ENCODE measurements around the gene OR1J1. TPM values are rescaled to one million over a fixed set of nuclear protein-coding genes. Genes with fewer than 3 reads are reported as not detected.

The OR1J1 gene
- total and polyA plus RNA-seq, 2 donors from 2014 or later: not detected

DNA sequence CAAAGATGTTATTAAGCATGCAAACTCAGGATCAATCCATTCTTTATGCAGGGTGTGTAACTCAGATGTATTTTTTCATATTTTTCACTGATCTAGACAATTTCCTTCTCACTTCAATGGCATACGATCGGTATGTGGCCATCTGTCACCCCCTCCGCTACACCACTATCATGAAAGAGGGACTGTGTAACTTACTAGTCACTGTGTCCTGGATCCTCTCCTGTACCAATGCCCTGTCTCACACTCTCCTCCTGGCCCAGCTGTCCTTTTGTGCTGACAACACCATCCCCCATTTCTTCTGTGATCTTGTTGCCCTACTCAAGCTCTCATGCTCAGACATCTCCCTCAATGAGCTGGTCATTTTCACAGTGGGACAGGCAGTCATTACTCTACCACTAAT lies 41.6 kb upstream of the OR1J1 start:
- Histone ChIP-seq H3K27ac (ENCODE audit: low read depth in 2 of 2, low read length in 2 of 2) (no peak overlapping the region), H3K27me3 (ENCODE audit: control insufficient read depth, insufficient read depth, low read length) (no peaks in the 10 kb centered on the region), H3K36me3 (ENCODE audit: control insufficient read depth in 2 of 3, insufficient read depth in 3 of 3, low read length in 3 of 3) (no peaks in the 10 kb centered on the region), H3K4me1 (ENCODE audit: control insufficient read depth in 2 of 3, insufficient read depth in 2 of 3, low read depth in 1 of 3, low read length in 3 of 3) (no peaks in the 10 kb centered on the region), H3K9me3 (ENCODE audit: control insufficient read depth in 2 of 3, insufficient read depth in 1 of 3, low read length in 3 of 3) (no peaks in the 10 kb centered on the region), H3K9ac (ENCODE audit: low read length in 3 of 3) (no peak overlapping the region), H3K4me3 (ENCODE audit: low read length in 3 of 3) (no peak overlapping the region)
- DNase-seq: no peak
- TF ChIP-seq, protein P1, sequence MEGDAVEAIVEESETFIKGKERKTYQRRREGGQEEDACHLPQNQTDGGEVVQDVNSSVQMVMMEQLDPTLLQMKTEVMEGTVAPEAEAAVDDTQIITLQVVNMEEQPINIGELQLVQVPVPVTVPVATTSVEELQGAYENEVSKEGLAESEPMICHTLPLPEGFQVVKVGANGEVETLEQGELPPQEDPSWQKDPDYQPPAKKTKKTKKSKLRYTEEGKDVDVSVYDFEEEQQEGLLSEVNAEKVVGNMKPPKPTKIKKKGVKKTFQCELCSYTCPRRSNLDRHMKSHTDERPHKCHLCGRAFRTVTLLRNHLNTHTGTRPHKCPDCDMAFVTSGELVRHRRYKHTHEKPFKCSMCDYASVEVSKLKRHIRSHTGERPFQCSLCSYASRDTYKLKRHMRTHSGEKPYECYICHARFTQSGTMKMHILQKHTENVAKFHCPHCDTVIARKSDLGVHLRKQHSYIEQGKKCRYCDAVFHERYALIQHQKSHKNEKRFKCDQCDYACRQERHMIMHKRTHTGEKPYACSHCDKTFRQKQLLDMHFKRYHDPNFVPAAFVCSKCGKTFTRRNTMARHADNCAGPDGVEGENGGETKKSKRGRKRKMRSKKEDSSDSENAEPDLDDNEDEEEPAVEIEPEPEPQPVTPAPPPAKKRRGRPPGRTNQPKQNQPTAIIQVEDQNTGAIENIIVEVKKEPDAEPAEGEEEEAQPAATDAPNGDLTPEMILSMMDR (IDR thresholded peaks at IDR 0.05; ENCODE audit: borderline replicate concordance, extremely low read depth, insufficient read depth): no peak
- no peak for FAIRE-seq
- intact Hi-C loops (cut with DNase I): no loop called here

DNA sequence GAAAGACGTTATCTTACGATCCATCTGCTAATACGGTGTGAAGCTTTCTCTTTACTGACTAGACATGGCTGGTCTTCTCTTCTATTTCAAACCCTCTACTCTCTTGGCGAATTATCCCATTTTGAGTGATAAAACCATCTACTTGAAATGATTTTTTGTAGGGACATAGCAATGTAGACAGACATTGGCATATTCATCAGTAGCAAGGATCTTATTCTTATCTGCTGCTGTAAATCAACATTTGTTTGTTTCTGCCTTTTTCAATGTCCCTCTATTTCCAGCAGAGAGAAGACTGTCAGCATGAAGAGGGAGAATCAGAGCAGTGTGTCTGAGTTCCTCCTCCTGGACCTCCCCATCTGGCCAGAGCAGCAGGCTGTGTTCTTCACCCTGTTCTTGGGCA lies 41.1 kb upstream of the OR1J1 start, which contains the start of gene OR1J4:
Gene OR1J4 (plus strand): TSS at position 301 of the 400 bp plus-strand sequence. CDS start 0 bp downstream, at position 301.
- Histone ChIP-seq H3K36me3 (ENCODE audit: control insufficient read depth in 2 of 3, insufficient read depth in 3 of 3, low read length in 3 of 3) (no peaks in the 10 kb centered on the region), H3K27me3 (ENCODE audit: control insufficient read depth, insufficient read depth, low read length) (no peaks in the 10 kb centered on the region), H3K4me3 (ENCODE audit: low read length in 3 of 3) (no peak within 1 kb of the TSS), H3K27ac (ENCODE audit: low read depth in 2 of 2, low read length in 2 of 2) (no peak within 1 kb of the TSS), H3K9ac (ENCODE audit: low read length in 3 of 3) (no peak within 1 kb of the TSS), H3K9me3 (ENCODE audit: control insufficient read depth in 2 of 3, insufficient read depth in 1 of 3, low read length in 3 of 3) (no peaks in the 10 kb centered on the region), H3K4me1 (ENCODE audit: control insufficient read depth in 2 of 3, insufficient read depth in 2 of 3, low read depth in 1 of 3, low read length in 3 of 3) (no peaks in the 10 kb centered on the region)
- intact Hi-C loops (cut with DNase I): no loop called here
- DNase-seq (no peak), FAIRE-seq (no peak)
- TF ChIP-seq, protein P1 (IDR thresholded peaks at IDR 0.05; ENCODE audit: borderline replicate concordance, extremely low read depth, insufficient read depth): no peak

DNA sequence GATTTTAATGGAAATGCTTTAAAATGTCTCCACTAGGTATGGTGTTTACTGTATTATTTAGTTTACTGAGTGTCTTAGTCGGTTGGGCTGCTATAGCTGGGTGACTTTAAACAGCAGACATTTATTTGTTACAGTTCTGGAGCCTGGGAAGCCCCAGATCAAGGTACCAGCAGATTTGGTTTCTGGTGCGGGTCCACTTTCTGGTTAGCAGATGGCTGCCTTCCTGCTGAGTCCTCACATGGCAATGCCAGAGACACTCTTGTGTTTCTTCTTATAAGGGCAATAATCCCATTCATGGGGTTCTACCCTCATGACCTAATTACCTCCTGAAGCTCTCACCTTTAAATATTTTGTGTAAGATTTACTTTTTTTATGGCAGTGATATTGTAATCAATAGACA lies 40.5 kb upstream of the OR1J1 start:
- no peaks in the 10 kb centered on the region for H3K9me3 ChIP-seq (ENCODE audit: control insufficient read depth in 2 of 3, insufficient read depth in 1 of 3, low read length in 3 of 3)
- H3K4me3 ChIP-seq (ENCODE audit: low read length in 3 of 3): no peak overlapping the region
- H3K27ac ChIP-seq (ENCODE audit: low read depth in 2 of 2, low read length in 2 of 2): no peak overlapping the region
- intact Hi-C loops (cut with DNase I): no loop called here
- H3K27me3 ChIP-seq (ENCODE audit: control insufficient read depth, insufficient read depth, low read length): no peaks in the 10 kb centered on the region
- no peaks in the 10 kb centered on the region for H3K36me3 ChIP-seq (ENCODE audit: control insufficient read depth in 2 of 3, insufficient read depth in 3 of 3, low read length in 3 of 3)
- FAIRE-seq (no peak), DNase-seq (no peak)
- H3K9ac ChIP-seq (ENCODE audit: low read length in 3 of 3): no peak overlapping the region
- H3K4me1 ChIP-seq (ENCODE audit: control insufficient read depth in 2 of 3, insufficient read depth in 2 of 3, low read depth in 1 of 3, low read length in 3 of 3): no peaks in the 10 kb centered on the region
- TF ChIP-seq, protein P1 (IDR thresholded peaks at IDR 0.05; ENCODE audit: borderline replicate concordance, extremely low read depth, insufficient read depth): no peak

GRCh38 chr9:122510502-122510901 lies 32.8 kb upstream of the OR1J1 start, which contains the start of gene OR1J2:
TSS of gene OR1J2 (plus strand) at chr9:122510802. CDS start at chr9:122510802, 0 bp downstream.
- Histone ChIP-seq H3K36me3 (ENCODE audit: control insufficient read depth in 2 of 3, insufficient read depth in 3 of 3, low read length in 3 of 3) (no peaks in the 10 kb centered on the region), H3K27me3 (ENCODE audit: control insufficient read depth, insufficient read depth, low read length) (no peaks in the 10 kb centered on the region), H3K4me1 (ENCODE audit: control insufficient read depth in 2 of 3, insufficient read depth in 2 of 3, low read depth in 1 of 3, low read length in 3 of 3) (no peaks in the 10 kb centered on the region), H3K4me3 (ENCODE audit: low read length in 3 of 3) (no peak within 1 kb of the TSS), H3K27ac (ENCODE audit: low read depth in 2 of 2, low read length in 2 of 2) (no peak within 1 kb of the TSS), H3K9me3 (ENCODE audit: control insufficient read depth in 2 of 3, insufficient read depth in 1 of 3, low read length in 3 of 3) (no peaks in the 10 kb centered on the region), H3K9ac (ENCODE audit: low read length in 3 of 3) (no peak within 1 kb of the TSS)
- no peak for DNase-seq
- intact Hi-C loops (cut with DNase I): no loop called here
- TF ChIP-seq, protein P1 (IDR thresholded peaks at IDR 0.05; ENCODE audit: borderline replicate concordance, extremely low read depth, insufficient read depth): no peak
- no peak for FAIRE-seq

Data from kidney (tissue), 14 donors.